HG02981 (cell line): Measurements from ENCODE around the gene SFT2D3.
A peak's percentile ranks its signal among the peaks of the same experiment; 100 is the strongest.

ENCODE experiments used
- ATAC-seq: cut with Tn5 transposase; IDR thresholded peaks from one replicate; pipeline ENCODE4 v1.9.1; 2021; ENCODE audit warnings: mild to moderate bottlenecking, moderate library complexity; ENCODE audit not compliant: unreplicated experiment

SFT2D3 gene

DNA sequence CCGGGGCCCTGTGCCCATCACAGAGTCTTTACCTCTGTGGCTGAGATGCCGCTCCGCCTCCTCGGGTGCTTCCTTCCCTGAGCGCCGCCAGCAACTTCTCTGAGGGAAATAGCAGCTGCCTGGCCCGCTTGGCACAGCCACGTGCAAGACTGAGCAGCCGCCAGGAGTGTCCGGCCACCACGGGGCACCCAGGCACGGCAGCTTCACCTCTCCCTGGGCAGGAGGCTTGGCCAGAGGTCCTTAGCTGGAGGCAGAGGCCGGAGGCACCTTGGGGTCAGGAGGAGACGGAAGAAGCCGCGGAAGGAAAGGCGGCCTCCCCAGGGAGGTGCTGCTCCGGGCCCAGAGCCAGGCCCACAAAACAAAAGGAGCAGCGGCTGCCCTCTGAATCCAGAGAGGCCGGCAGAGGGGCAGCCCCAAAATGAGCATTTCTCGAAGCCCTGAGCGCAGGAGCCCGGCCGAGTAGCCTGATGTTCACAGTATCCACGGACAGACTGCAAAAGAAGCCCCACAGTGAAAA lies 20.0 kb upstream of the SFT2D3 start:
- ATAC-seq: no peak

DNA sequence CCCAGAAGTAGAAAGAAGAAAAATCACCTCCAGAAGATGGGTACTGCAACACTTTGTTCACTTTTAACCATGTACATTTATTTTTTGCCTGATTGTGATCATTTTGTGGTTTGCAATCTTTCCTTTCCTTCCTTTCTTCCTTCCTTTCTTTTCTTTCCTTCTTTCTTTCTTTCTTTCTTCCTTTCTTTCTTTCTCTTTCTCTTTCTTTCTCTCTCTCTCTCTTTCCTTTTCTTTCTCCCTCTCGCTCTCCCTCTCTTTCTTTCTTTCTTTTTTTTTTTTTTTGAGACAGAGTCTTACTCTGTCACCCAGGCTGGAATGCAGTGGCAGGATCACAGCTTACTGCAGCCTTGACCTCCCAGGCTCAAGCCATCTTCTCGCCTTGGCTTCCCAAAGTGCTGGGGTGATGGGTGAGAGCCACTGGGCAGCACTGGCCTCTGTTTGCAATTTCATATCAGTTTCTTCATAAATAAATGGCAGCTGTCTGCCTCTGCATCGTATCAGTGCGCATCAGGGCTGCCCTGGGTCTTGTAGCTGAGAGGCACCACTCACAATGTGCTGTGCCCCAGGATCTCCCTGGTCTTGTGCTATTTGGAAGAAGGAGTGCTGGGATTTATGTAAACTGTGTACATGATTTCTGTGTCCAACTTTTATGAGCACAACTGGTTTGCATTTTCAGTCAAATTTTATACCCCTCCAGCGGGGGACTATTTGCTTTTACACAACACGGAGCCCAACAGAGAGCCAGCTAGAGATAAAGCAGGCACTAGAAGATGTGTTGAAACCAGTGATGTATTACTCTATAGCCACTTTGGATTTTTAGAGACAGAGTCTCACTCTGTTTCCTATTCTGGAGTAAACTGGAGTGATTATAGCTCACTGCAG lies 19.1 kb upstream of the SFT2D3 start:
- no peak for ATAC-seq

DNA sequence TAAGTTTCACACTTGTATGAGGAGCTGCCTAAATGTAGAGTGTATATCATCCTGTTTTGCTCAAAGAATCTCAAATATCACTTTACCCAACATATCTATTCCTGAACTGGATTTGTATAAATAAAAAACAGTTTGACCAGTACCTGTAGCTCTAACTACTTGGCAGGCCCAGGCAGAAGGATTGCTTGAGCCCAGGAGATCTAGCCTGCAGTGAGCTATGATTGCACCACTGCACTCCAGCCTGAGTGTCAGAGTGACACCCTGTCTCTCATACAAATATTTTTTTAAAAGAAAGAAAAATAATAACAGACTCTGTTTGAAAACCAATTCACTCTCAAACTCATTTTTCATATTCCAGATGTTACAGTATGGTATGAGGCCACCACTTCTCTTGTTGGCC lies 18.2 kb upstream of the SFT2D3 start:
- no peak for ATAC-seq

DNA sequence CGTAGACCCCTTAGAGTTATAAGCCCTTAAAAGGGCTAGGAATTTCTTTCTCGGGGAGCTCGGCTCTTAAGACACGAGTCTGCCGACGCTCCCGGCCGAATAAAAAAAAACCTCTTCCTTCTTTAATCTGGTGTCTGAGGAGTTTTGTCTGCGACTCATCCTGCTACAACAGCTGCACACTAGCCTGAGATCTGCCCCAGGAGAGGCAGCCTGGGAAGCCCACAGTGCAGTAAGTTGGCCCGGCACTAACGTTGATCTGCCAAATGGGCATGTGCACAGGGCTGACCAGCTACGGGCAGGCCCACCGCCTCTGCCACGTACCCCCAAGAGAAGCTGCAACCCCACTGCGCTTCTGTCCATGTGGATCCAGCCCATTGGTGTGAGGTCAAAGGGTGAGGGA lies 17.5 kb upstream of the SFT2D3 start:
- ATAC-seq: no peak

DNA sequence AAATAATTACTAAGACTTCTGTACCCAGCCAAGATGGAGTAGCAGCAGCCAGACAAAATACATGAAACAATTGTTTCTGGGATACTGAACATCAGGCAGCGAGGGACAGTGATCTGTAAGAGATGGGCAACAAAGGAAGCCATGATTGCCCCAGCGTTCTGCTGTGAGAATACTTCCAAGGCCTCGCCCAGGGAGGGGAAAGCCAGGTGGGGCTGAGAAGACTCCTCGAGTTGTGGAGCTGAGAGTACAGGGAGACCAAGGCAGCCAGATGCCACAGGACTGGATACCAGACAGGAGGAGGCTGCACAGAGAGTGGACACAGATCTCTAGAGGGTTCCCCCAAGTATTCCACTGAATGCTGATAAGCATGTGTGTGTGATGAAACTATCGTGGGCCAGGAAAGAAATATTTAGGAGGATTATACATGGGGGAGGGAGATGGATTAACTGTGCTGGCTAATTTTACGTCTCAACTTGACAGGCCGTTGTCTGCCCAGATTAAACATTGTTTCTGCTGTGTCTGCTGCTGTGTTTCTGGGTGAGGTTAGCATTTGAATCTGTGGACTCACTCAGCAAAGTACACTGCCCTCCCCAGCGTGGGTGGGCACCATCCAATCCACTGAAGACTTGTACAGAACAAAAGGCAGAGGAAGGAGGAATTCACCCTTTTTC lies 15.8 kb upstream of the SFT2D3 start:
- ATAC-seq: no peak

DNA sequence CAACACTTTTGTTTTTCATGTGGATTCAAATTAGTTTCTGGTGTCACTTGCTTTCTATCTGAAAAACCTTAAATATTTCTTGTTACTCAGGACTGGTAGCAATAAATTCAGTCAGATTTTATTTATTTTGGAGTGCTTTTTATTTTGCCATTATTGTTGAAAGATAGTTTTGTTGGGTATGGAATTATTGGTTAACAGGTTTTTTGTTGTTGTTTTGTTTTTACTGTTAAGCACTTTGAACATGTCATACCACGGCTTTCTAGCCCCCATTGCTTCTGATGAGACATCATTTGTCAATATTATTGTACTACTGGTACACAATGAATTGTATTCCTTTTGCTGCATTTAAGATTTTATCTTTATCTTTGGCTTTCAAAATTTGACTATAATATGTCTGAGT lies 12.9 kb upstream of the SFT2D3 start:
- no peak for ATAC-seq

DNA sequence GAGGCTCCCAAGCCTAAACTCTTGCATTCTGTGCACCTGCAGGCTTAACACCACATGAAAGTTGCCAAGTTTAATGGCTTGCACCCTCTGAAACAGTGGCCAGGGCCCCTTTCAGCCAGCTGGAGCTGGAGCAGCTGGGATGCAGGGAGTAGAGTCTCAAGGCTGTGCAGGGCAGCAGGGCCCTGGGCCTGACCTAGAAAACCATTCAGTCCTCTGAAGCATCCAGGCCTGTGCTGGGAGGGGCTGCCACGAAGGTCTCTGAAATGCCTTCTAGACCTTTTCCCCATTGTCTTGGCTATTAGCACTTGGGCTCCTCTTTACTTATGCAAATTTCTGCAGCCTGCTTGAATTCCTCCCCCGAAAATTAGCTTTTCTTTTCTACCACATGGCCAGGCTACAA lies 10.6 kb upstream of the SFT2D3 start:
- ATAC-seq: no peak

DNA sequence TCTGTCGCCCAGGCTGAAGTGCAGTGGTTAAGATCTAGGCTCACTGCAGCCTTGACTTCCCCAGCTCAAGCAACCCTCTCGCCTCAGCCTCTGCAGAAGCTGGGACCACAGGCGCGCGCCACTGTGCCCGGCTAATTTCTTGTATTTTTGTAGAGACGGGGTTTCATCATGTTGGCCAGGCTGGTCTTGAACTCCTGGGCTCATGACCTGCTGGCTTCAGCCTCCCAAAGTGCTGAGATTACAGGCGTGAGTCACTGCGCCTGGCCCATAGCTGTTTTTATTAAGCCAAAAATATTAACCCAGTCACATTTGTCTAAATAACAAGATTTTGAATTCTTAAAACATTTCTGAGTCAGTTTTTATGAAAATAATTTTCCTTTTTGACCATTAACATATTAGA lies 6.3 kb upstream of the SFT2D3 start:
- no peak for ATAC-seq

DNA sequence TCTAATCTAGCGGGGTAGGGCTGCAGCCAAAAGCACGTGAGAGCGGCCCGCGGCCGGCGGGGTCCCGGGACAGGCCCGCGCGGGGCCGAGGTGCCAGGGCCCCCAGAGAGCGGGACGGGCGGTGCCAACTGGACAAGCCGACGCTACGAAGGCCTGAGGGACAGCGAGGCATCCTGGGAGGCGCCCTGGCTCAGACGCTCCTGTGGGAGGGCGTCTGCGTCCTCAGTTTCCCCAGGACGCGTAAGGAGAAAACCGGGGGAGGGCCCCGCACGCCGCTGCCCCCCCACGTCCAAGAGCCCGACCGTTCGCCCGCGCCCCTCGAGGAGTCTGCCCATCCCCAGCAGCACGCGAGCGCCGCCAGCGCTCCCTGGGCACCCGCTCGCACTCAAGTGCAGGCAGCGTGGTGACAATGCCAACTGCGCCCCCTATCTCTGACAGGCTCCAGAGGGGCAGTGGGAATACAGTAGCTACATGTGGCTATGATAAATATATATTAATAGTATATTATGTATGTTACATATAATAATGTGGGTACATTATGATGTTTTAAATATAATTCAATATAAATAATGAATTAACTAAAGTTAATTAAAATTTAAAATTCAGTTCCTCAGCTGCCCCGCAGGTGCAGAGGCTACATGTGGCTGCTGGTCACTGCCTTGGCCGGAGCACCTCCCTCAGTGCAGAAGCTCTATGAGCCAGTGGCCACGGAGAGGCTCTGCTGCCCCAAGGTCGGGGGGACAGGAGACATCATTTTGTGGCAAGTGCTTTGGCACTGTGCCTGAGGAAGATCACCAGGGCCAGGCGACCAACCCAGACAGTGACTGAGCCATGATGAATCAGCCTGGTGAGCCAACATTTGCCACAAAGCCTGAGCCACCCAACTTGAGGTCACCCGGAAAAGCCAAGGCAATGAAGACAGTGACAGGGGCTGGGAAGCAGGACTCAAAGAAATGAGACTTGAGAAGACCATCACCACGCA lies 5.5 kb upstream of the SFT2D3 start:
- ATAC-seq: no peak

DNA sequence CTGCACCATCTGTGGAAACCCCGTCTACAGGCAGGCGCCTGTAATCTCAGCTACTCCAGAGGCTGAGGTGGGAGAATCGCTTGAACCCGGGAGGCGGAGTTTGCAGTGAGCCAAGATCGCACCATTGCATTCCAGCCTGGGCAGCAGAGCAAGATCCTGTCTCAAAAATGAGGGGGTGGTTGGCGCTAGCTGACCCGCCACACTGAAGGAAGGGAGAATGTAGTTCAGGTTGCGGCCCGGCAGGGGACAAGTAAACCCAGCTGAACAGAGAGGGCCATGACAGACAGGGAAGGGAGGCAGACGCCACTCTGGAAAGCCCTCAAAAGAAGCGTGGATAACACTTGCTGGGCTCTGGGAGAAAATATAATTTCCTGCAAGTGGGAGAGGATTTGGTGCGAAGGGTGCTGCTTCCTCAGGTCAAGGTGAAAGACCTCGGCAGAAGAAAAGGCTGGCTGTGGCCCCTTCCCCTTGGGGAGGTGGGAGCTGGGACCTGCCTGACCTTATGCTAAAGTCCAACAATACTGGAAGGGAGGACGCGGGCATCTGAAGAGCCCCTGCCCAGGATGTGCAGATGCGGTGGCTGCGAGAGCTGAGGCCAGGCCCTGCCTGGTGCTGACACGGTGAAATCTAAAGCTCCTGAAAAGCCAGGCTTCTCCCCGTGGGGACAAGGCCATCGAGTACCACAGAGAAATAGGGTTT lies 3.7 kb upstream of the SFT2D3 start:
- ATAC-seq: no peak

DNA sequence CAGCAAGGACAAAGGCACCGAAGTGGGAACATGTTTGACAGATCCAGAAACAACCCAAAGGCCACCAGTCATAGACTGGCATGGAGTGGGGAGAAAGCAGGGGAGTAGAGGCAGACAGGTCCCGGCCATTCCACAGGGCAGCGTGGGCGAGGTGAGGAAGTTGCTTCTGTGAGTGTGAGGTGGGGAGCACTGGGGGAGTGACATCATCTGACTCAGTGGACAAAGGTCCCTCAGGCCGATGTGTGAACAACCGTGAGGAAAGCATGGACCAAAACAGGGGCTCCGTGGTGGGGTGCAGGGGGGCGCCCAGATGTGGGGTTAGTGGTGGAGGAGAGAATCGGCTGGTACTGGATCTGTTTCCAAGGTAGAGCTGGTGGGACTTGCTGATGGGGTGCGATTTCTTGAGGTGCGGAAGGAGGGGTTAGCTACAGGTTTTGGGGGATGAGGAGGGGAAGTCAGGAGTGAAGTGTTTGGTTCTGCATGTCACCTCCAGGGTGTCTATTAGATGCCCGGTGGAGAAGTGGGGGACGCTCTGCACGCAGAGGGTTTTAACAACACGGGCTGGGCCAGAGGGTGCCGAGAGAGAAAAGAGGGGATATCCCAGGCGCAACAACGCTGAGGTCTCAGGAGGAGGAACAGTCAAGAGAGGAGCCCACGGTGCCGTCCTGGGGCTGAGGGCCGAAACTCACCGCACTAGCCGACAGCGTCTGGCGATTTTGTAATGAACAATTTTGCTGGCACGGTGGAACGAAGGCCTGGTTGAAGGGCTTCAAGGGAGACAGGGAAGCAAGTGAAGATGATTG lies 2.5 kb upstream of the SFT2D3 start:
- no peak for ATAC-seq

DNA sequence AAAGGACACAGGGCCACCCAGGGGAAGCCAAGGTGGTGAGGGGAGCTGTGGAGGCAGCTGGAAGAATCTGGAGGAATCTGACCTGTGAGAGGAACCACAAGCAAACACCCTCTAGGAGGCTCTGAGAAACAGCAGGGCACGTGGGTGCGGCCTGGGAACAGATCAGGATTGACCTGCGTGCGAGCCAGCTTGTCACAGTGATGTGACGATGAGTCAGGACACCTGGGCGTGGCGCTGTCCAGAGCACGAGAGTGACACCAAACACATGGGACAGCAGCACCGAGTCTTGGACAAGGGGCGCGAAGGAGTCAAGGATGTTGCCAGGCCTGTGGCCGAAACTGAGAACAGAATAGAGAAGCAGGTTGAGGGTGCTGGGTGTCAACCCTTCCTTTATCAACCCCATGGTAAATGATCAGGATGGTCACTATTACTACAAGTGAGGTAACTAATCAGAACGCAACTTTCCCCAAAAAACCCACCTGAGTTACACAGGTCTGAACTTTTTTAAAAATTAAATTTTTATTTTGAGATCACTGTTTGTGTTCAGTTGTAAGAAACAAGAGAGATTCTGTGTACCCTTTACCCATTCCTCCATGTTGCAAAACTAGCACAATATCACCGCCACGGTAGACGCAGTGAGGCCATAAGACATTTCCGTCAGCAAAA lies 637 bp upstream of the SFT2D3 start:
- ATAC-seq: peak; percentile 57

DNA sequence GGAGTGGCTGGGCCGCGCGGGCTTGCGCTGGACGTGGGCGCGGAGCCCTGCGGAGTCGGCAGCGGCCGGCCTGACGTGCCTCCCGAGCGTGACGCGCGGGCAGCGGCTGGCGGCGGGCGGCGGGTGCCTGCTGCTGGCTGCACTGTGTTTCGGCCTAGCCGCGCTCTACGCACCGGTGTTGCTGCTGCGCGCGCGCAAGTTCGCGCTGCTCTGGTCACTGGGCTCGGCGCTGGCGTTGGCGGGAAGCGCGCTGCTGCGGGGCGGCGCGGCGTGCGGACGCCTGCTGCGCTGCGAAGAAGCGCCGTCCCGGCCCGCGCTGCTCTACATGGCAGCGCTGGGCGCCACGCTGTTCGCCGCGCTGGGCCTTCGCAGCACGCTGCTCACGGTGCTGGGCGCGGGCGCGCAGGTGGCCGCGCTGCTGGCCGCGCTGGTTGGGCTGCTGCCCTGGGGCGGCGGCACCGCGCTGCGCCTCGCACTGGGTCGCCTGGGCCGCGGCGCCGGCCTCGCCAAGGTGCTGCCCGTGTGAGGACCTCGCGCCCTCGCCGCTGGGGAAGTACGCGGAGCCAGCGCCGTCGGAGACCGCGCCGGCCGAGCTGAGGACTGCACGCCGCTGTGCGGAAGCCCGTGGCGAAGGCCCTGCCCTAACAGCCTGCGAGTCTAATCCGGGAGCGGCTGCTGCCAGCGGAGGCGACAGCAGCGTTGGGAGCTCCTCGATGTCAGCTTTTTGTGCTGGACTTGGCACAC lies 526 bp downstream of the SFT2D3 start:
- ATAC-seq: peak; percentile 56

DNA sequence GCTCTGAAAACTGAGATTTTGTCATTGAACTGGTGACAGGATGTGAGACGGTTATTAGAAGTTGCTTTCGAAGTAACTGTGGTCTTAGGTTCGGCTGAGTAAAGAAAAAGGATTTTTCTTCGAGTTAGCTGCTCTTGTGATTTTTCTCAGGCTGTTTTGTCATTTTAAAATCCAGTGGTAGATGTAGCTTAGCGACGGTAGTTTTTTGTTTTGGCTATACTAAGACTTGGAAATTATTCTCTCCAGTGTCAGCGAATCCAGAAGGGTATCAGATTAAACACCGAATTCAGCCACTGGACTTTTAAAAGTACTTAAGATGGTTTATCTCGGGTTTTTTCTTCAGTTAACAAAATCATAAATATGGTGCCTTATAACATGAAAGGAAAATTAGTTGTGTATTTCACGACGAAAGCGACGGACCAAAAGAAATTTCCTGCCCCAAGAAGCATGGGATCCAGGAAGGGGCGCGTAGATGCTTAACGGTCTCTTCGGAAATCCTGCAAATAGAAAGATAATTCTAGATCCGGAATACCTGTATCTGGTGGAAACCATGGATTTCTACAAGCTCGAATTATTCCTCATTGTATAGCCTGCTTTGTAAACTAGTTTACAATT lies 1.2 kb downstream of the SFT2D3 start:
- ATAC-seq: no peak

DNA sequence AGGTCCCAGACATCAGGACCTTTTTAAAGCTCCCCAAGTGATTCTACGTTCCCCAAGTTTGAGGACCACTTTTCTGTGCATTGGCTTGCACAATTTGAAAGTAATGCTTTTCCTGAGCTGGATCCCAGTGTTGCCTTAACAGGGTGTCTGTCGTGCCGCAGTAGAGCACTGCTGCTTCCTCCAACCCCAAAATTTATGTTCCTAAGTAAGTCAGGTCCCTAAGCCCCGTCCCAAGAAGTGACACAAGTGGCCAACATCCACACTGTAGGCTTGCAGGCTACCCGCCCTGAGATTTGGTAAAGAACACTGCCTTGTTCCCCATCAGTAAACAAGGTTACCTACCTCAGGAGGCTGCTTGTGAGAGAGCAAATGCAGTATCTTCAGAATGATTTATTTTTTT lies 2.0 kb downstream of the SFT2D3 start:
- ATAC-seq: no peak

DNA sequence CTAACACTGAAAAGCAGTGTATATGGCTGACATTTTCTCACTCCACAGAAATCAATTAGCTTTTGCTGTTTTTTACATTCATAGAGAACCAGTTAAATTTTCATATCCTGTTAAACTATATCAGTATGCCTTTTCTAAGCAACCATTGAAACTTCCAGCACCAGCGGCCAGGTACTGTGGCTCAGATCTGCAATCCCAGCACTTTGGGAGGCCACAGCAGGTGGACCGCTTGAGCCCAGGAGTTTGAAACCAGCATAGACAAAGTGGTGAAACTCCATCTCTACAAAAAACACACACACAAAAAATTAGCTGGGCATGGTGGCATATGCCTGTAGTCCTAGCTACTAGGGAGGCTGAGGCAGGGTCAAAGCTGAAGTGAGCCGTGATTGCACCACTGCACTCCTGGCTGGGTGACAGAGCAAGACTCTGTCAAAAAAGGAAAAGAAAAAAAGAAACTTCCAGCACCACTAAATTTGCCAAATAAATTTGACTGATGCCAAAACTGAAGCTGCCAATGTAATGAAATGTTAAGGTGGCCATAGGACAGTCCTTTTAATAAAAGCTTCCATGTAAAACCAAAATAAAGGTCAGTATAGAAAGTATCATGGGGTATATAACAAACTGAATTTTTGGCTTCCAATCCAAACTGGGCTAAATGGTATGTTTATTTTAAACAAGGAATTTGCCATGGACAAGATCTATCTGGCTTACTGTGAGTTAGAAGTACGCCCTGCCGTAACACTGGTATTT lies 3.5 kb downstream of the SFT2D3 start:
- no peak for ATAC-seq

DNA sequence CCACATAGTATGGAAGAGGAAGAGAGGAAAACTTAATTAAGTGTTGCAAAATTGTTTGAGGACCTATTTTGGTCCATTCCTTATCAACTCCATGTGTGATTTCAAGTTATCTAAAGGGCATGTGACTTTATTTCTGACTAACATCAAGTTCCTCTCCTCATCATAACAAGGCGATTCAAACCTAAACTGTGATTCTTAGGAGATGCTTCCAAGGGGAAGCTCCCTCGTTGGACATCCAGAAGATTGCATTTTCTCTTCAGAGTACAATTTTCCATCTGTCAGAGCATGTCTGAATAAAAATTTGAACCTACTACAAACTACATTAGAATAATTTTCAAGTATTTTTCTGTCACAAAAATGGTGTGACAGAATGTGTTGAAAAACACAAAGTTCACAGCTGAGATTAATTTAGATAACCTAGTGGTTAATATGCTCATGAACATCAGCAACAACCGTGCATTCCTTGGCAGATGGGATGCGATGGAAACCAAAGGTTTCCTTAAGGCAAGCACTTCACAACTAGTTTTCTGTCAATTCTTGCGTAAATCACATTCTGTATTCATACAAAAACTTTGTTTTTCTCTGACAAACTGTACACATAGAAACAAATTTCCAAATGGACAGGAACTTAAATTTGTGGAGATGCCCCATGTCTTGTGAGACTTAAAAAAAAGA lies 4.2 kb downstream of the SFT2D3 start:
- ATAC-seq: no peak
